ENCODE measurements around the gene RPS17.

- no peak for TF ChIP-seq CTCF (optimal IDR thresholded peaks at IDR 0.05 in 1 of 3, IDR thresholded peaks at IDR 0.05 in 1 of 3, conservative IDR thresholded peaks at IDR 0.05 in 1 of 3; ENCODE audit: extremely low read depth in 1 of 3, insufficient read depth in 2 of 3, low read length in 3 of 3)
- TF ChIP-seq EZH2 (IDR thresholded peaks at IDR 0.05; ENCODE audit: low read length): no peak
These were observed 18.2 kb upstream of the RPS17 start for GRCh38 chr15:82558502-82558901.
